ENCODE results near the gene HOXC13. TPM values are rescaled to one million over a fixed set of nuclear protein-coding genes. Genes with fewer than 3 reads are reported as not detected.

HOXC13 gene
- total and polyA plus RNA-seq, 2 experiments from 2014 or later = 0.10 TPM; not detected in 1

- Histone ChIP-seq H2AFZ (no peak overlapping the region), H4K20me1 (replicated peaks; ENCODE audit: insufficient read depth) (peaks cover 50% of the 10 kb centered on the region), H3K27me3 (ENCODE audit: insufficient read depth) (peaks cover 100% of the 10 kb centered on the region), H3K4me2 (no peak overlapping the region), H3K79me2 (replicated peaks; ENCODE audit: insufficient read depth) (no peaks in the 10 kb centered on the region), H3K9me2 (ENCODE audit: insufficient read depth) (no peaks in the 10 kb centered on the region), H3F3A (replicated peaks; ENCODE audit: low read depth) (peaks cover 31% of the 10 kb centered on the region), H3K4me3 (no peak overlapping the region), H3K4me1 (ENCODE audit: insufficient read depth) (peaks cover 13% of the 10 kb centered on the region), H3K36me3 (ENCODE audit: insufficient read depth) (no peaks in the 10 kb centered on the region; the same call in 1 of the 2 replicates), H3K27ac (ENCODE audit: low read depth) (no peak overlapping the region)
- no peak for DNase-seq (ENCODE audit: low spot score)
- Mint-ChIP-seq H3K4me3 (no peak overlapping the region), H3K36me3 (ENCODE audit: low read depth) (no peaks in the 10 kb centered on the region), H3K27ac (no peak overlapping the region), H3K27me3 (ENCODE audit: insufficient read depth, low read depth, poor library complexity) (peaks cover 99% of the 10 kb centered on the region), H3K9me3 (no peaks in the 10 kb centered on the region; the same call in 1 of the 3 replicates), H3K4me1 (peaks cover 17% of the 10 kb centered on the region)
- no peak for ATAC-seq
- TF ChIP-seq NANOG (IDR thresholded peaks at IDR 0.05; ENCODE audit: borderline replicate concordance) (no peak), ZNF331 (CRISPR knock-in tag; IDR thresholded peaks at IDR 0.05; ENCODE audit: low read depth) (no peak), EZH2phosphoT487 (IDR thresholded peaks at IDR 0.05; ENCODE audit: unreplicated experiment) (no peak), ZNF462 (CRISPR knock-in tag; IDR thresholded peaks at IDR 0.05) (no peak), CREB1 (CRISPR knock-in tag; IDR thresholded peaks at IDR 0.05; ENCODE audit: low read depth) (no peak), EZH2 (IDR thresholded peaks at IDR 0.05; ENCODE audit: low read depth, unreplicated experiment) (no peak), JUNB (IDR thresholded peaks at IDR 0.05; ENCODE audit: unreplicated experiment) (no peak), REST (IDR thresholded peaks at IDR 0.05; ENCODE audit: unreplicated experiment) (no peak), STAT1 (IDR thresholded peaks at IDR 0.05; ENCODE audit: unreplicated experiment) (no peak), CTCF (conservative IDR thresholded peaks at IDR 0.05; ENCODE audit: low read depth in 2 of 2) (no peak), POLR2AphosphoS5 (IDR thresholded peaks at IDR 0.05; ENCODE audit: low read depth) (no peak), ZNF114 (CRISPR knock-in tag; IDR thresholded peaks at IDR 0.05) (no peak)
- TF ChIP-seq, protein P1, sequence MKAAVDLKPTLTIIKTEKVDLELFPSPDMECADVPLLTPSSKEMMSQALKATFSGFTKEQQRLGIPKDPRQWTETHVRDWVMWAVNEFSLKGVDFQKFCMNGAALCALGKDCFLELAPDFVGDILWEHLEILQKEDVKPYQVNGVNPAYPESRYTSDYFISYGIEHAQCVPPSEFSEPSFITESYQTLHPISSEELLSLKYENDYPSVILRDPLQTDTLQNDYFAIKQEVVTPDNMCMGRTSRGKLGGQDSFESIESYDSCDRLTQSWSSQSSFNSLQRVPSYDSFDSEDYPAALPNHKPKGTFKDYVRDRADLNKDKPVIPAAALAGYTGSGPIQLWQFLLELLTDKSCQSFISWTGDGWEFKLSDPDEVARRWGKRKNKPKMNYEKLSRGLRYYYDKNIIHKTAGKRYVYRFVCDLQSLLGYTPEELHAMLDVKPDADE (IDR thresholded peaks at IDR 0.05) = no peak
These were observed 33.1 kb downstream of the HOXC13 start for GRCh38 chr12:53971686-53972085.

Measured in GM23338 (cell line).